K562 (cell line): ENCODE results near the gene PPM1M. TPM values are rescaled to one million over a fixed set of nuclear protein-coding genes. Genes with fewer than 3 reads are reported as not detected.

Source experiments
- KHSRP ChIP-seq: fragments of 450-650 bp; IDR thresholded peaks from 2 replicates; pipeline ENCODE4 v1.6.1; 2017
- PPARD ChIP-seq: fragments of 250-450 bp; sonication (Bioruptor Pico); IDR thresholded peaks from 2 replicates; pipeline ENCODE4 v1.8.0; 2022; ENCODE audit warnings: inconsistent platforms, mild to moderate bottlenecking, moderate library complexity
- ZNF134 ChIP-seq: fragments of 250-450 bp; sonication (Bioruptor Pico); conservative IDR thresholded peaks from 2 replicates; pipeline ENCODE4 v1.4.0; 2020
- ZNF316 ChIP-seq: fragments of 450-650 bp; IDR thresholded peaks from 2 replicates; pipeline ENCODE4 v1.6.1; 2016
- ZNF407 ChIP-seq: fragments of 450-650 bp; IDR thresholded peaks from 2 replicates; pipeline ENCODE4 v1.6.1; 2016; ENCODE audit warnings: low read depth
- polyA plus RNA-seq, 8 experiments: library from polyadenylated mRNA; depleted of rRNA in 4 of 8; stranded (reverse) in 5 of 8; unstranded in 3 of 8; fragments of >200 nt; fragmentation: Nextera tagmentation in 2 of 8; fragmentation: Illumina TruSeq in 1 of 8; extraction: Ambion mirVana in 2 of 8; extraction: Trizol in 1 of 8; gene quantifications; 2 replicates each; pipeline versions ENCODE4 v1.2.1 to v1.2.3, GENCODE V29; 2011 to 2014; ENCODE audit warnings: inconsistent platforms in 1 of 8, missing spikeins in 1 of 8
- total RNA-seq, 7 experiments: library from RNA; depleted of rRNA in 6 of 7; stranded (reverse); fragments of >200 nt in 6 of 7; fragmentation: Illumina TruSeq in 2 of 7; extraction: Trizol in 2 of 7; gene quantifications; 2 replicates each; pipeline versions ENCODE4 v1.2.1 to v1.2.3, GENCODE V29; 2011 to 2021; ENCODE audit warnings: low replicate concordance in 1 of 7

The PPM1M gene
- total and polyA plus RNA-seq, 9 of the 15 experiments (the other 6 are each of a cell fraction or from before 2014, with no cell fraction given), result 1.4 to 9.2 (median 4.4) TPM

- no peak for TF ChIP-seq PPARD
- no peak for TF ChIP-seq ZNF407
- TF ChIP-seq KHSRP, result no peak
- no peak for TF ChIP-seq ZNF134 (CRISPR knock-in tag)
- no peak for TF ChIP-seq ZNF316
- TF ChIP-seq, all 486 proteins: peak for 0
Measured at GRCh38 chr3:52289747-52290595, 44.4 kb downstream of the PPM1M start (continued).
